ENCODE data around the gene SERINC3. TPM values are rescaled to one million over a fixed set of nuclear protein-coding genes. Genes with fewer than 3 reads are reported as not detected.

Gene SERINC3
- total and polyA plus RNA-seq, 2 of the 8 experiments (the other 6 are each of a cell fraction or from before 2014, with no cell fraction given): 47.2 to 66.0 TPM

- TF ChIP-seq KDM1A (IDR thresholded peaks at IDR 0.05; ENCODE audit: borderline replicate concordance, low read length) (no peak), TCF12 (IDR thresholded peaks at IDR 0.05; ENCODE audit: low read depth, low read length) (no peak), CEBPB (IDR thresholded peaks at IDR 0.05; ENCODE audit: low read depth, low read length) (no peak), BCL11A (IDR thresholded peaks at IDR 0.05; ENCODE audit: low read depth in 2 of 2, low read length in 2 of 2) (no peak), POLR2A (IDR thresholded peaks at IDR 0.05; ENCODE audit: control extremely low read depth in 1 of 2, low read depth in 2 of 2, low read length in 2 of 2) (no peak), CTBP2 (IDR thresholded peaks at IDR 0.05; ENCODE audit: borderline replicate concordance, insufficient read depth, insufficient read length, low read length) (no peak)
These were observed 25.5 kb upstream of the SERINC3 start (continued) for GRCh38 chr20:44547419-44547818.
